Measurements from ENCODE around the gene PRXL2B. TPM values are rescaled to one million over a fixed set of nuclear protein-coding genes. Genes with fewer than 3 reads are reported as not detected.

Gene PRXL2B
- total RNA-seq, 1 donor from 2014 or later = 26.3 TPM

DNA sequence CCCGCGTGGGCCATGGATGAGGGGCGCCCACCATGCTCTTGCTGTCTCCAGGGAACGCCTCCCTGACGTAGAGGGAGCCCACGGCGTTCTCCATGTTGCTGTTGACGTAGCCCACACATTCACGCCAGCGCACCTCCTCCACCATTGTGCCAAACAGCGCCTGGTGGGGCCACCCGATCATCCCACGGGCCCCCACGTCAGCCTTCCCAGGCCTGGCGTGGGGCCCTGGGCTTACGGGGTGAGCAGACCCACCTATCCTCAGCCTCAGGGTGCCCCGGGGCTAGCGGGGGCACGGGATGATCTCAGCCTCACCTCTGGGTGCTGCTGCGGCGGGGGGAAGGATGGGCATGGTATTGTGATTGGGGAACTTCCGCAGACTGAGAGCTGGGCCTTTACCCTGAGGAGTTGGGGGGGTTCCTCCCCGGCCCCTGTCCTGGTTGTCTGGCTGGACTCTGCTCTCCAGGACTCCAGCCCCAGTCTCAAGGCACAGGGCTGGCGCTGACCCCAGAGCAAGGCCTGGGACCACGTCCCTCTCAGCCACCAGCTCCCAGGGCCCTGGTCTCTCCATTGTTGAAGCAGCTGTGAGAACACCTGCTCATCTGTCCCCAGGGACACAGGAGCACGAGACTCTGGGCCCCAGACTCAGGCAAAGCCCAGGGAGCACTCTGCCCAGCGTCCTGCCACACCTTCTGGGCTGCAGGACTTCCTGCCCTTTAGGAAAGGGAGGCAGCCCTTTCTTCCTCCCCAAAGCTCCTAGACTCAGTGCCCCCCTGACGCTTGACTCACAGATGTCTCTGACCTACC, 10.2 kb downstream of the PRXL2B start:
- Histone ChIP-seq H3K9me3 (no peaks in the 10 kb centered on the region), H3K4me1 (peaks cover 21% of the 10 kb centered on the region), H3K4me3 (no peak overlapping the region), H3K27me3 (ENCODE audit: low read depth) (no peaks in the 10 kb centered on the region), H3K36me3 (no peaks in the 10 kb centered on the region), H3K27ac (no peak overlapping the region)
- TF ChIP-seq, protein P1, sequence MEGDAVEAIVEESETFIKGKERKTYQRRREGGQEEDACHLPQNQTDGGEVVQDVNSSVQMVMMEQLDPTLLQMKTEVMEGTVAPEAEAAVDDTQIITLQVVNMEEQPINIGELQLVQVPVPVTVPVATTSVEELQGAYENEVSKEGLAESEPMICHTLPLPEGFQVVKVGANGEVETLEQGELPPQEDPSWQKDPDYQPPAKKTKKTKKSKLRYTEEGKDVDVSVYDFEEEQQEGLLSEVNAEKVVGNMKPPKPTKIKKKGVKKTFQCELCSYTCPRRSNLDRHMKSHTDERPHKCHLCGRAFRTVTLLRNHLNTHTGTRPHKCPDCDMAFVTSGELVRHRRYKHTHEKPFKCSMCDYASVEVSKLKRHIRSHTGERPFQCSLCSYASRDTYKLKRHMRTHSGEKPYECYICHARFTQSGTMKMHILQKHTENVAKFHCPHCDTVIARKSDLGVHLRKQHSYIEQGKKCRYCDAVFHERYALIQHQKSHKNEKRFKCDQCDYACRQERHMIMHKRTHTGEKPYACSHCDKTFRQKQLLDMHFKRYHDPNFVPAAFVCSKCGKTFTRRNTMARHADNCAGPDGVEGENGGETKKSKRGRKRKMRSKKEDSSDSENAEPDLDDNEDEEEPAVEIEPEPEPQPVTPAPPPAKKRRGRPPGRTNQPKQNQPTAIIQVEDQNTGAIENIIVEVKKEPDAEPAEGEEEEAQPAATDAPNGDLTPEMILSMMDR (IDR thresholded peaks at IDR 0.05) = no peak
- intact Hi-C loops (cut with DNase I) = no loop called here
- DNase-seq (no peak), ATAC-seq (no peak)

DNA sequence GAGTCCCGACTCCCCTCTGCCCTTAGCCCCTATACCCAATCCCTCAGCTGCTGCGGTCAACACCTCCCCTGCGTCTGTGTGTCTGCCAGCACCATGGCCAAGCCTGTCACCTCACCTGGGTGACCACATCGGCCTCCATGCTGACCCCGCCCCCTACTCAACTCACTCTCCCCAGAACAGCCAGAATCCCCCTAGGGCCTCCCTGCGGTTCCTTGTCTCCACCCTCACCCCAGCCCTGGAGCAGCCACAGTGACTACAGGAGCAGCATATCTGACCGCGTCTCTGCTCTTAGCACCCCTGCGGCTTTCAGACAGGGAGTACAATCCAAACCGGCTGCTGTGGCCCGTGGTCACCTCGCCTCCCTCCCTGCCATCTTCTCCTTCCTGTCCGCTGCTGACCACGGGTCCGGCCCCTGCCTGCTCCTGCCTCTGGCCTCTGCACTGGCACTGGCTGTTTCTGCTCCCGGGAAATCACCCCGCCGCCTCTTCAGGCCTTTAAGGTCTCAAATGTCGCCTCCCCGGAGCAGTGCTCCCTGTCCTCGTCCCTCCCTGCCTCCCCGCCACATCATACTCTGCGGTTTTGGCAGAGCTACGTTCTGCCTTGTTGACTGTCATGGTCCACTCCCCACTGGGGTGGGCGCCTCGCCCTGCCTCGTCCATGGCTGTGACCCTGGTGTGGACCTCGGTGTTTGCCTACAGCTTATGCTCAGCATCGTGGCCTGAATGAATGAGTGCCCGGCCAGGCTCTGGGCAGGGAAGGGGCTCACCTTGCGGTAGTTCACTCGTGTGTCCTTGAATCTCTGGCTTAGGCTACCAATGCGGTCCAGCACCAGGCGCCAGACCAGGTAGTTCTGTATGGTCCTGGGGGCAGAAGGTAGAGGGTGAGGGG, 11.1 kb downstream of the PRXL2B start:
- H3K4me3 ChIP-seq = no peak overlapping the region
- H3K4me1 ChIP-seq = peaks cover 19% of the 10 kb centered on the region
- intact Hi-C loops (cut with DNase I) = no loop called here
- H3K36me3 ChIP-seq = no peaks in the 10 kb centered on the region
- H3K9me3 ChIP-seq = no peaks in the 10 kb centered on the region
- H3K27ac ChIP-seq = no peak overlapping the region
- DNase-seq (no peak), ATAC-seq (no peak)
- TF ChIP-seq, protein P1 (IDR thresholded peaks at IDR 0.05) = no peak
- peaks cover 1% of the 10 kb centered on the region for H3K27me3 ChIP-seq (ENCODE audit: low read depth)

DNA sequence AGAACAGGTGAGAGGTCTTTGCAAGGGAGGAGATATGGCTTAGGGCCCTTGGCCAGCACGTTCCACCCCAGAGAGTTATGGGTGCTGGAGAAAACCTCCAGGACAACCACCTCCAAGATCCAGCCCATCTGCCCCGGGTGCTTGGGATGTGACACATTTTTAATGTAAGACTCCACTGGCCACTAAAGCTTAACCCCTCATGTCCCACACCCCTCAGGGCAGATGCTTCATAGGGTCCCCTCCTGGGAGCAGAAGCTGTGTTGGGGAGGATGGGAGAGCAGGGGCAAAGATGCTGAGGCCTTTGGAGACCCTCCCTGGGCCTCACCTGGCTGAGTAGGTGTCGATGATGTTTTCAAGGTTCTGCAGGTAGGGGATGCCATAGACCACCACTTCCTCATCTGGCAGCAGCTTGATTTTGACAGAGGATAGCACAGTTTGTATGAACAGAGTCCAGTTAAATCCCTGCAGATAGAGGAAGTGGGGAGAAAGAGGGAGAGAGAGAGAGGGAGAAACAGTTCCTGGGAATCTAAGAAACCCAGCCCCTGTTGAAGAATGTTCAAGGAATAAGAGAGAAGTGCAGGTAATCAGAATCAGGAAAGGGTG, 11.9 kb downstream of the PRXL2B start:
- H3K36me3 ChIP-seq = no peaks in the 10 kb centered on the region
- H3K27me3 ChIP-seq (ENCODE audit: low read depth) = peaks cover 9% of the 10 kb centered on the region
- H3K9me3 ChIP-seq = no peaks in the 10 kb centered on the region
- H3K4me1 ChIP-seq = peaks cover 11% of the 10 kb centered on the region
- intact Hi-C loops (cut with DNase I) = no loop called here
- H3K27ac ChIP-seq = no peak overlapping the region
- no peak for DNase-seq
- no peak overlapping the region for H3K4me3 ChIP-seq
- no peak for ATAC-seq
- TF ChIP-seq, protein P1 (IDR thresholded peaks at IDR 0.05) = no peak

DNA sequence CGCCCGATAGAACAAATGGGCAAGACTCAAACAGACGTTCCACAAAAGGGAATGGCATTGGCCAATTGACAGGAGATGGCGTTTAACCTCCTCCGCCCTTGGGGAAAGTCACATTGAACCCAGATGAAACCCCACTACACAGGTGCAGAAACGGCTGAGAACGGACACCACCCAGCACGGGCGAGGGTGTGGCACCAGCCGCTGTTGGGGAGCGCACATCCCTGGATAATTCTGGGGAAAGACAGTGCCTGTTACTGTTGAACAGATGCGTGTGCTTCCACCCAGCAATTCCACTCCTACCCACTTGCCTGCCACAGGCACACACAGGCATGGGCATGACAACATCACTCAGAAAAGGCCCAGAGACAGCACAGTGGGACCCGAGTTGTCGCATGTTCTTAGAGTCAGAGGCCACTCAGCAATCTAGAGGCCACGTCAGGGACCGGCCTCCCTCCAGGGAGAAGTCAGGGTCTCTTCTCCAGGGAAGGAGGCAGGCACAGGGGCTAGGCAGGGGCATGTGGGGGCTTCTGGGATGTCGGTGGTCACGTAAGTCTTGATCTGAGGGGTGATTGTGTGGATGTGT, 15.2 kb downstream of the PRXL2B start:
- intact Hi-C loops (cut with DNase I) = no loop called here
- H3K9me3 ChIP-seq = no peaks in the 10 kb centered on the region
- H3K27me3 ChIP-seq (ENCODE audit: low read depth) = peaks cover 24% of the 10 kb centered on the region
- TF ChIP-seq, protein P1 (IDR thresholded peaks at IDR 0.05) = no peak
- no peaks in the 10 kb centered on the region for H3K36me3 ChIP-seq
- ATAC-seq (no peak), DNase-seq (no peak)
- H3K27ac ChIP-seq = no peak overlapping the region
- H3K4me3 ChIP-seq = no peak overlapping the region
- H3K4me1 ChIP-seq = no peaks in the 10 kb centered on the region

DNA sequence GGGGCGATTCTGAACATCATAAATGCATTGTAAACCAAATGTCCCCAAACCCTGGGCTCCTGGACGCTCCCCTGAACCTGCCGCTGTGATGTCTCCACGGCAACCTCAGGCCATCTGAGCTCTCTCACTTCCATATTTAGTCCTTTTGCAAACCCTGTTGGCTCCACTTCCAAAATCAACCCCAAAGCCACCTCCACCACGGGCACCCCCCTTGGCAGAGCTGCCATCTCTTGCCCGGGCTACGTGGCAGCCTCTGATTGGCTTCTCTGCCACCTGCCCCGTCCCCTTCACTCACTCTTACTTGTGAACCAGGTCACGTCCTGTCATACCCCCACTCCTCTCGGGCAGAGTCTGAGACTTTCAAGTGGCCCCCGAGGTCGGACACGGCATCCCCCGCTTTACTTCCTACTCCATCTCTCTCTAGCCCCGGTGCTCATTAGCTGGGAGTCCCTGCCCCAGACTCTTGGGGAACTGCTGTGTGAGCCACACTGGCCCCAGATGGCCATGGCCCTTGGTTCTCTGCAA, 15.8 kb downstream of the PRXL2B start:
- Histone ChIP-seq H3K4me3 (no peak overlapping the region), H3K9me3 (no peaks in the 10 kb centered on the region), H3K27ac (no peak overlapping the region), H3K4me1 (no peaks in the 10 kb centered on the region), H3K36me3 (no peaks in the 10 kb centered on the region), H3K27me3 (ENCODE audit: low read depth) (peaks cover 24% of the 10 kb centered on the region)
- TF ChIP-seq, protein P1 (IDR thresholded peaks at IDR 0.05) = no peak
- no peak for DNase-seq
- intact Hi-C loops (cut with DNase I) = no loop called here
- no peak for ATAC-seq

All from lower lobe of right lung (tissue), 2 donors.